Measurements from ENCODE around the gene RAPGEF3.

RAPGEF3 gene

DNA sequence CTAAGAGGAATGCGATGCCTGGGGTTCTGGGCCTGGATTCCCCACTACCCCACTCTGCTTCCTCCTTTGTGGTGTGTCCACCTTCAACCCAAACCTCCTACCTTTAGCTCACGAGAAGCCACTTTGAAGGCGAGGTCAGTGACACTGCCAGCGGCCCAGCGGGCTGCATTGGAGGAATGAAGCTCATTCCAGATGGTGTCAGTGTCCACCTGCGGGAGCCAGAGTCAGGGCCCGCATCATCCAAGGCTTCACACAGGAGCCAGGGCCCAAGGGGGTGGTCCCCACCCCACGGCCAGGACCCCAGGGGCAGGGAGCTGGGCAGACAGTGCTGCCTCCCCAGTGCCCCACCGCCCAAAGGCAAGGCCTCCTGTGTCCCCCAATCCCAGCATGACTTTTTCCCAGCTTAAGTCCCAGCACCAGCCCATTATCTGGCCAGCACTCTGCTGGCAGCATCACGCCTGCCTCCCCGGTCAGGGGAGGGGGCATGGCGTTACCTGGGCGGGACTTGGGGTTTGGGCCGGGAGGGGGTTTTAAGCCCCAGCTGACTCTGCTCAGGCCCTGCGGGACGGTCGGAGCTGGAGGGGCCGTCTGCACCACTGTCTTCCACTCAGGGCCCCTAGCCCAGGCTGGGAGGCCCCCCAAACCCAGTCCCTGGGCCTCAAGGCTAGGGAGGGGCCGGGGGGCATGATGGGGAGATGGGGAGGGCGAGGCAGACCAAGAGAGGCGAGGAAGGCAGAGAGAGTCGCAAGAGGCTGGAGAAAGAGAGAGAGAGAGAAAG, 31.2 kb upstream of the RAPGEF3 start:
- DNase-seq (ENCODE audit: low spot score) = no peak

DNA sequence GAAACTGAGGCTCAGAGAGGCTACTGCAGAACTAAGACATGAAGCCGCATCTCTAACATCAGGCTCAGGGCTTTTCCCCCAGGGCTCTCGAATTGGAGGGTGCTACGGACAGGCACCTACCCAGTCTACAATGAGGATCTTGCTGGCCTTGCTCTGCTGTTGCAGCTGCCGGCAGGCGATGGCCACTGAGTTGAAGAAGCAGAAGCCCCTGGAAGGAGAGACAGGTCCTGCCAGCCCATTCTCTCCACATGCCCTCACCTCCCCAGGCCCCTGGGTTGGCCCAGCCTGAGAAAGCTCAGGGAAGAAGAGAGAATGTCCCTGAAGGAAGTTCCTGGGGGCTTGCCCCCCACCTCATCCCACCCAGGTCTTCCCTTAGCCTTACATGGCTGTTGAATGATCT, 30.5 kb upstream of the RAPGEF3 start:
- no peak for DNase-seq (ENCODE audit: low spot score)

DNA sequence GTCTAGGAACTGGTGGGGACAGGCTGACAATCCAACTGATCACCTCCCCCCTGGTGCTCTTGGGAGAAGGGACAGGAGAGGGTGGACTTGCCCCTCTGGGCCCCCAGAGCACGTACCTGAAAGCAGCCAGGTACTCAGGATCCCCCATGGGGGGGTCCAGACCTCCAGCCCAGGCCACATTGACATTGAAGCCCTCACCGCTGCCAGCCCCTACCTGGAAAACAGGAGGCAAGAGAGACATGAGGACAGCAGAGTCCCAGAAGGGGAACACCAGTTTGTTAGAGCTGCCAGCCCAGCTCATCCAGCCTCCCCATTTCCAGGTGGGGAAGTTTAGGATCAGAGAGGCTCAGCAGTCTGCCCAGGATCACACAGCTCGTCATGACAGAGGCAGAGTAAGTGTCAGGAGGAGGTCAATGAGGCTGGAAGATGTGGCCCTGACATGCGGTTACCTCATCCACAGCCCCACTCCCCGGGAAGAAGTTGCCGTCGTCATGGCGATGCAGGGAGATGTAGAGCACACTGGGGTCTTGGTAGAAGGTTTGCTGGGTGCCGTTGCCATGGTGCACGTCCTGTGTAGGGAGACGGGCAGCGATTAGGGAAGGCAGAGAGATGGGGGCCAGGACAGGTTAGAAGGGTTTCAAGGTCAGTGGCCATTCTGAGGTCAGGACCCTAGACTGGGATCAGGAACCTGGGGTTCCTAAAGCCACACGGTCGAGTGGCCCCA, 29.1 kb upstream of the RAPGEF3 start:
- DNase-seq (ENCODE audit: low spot score) = no peak

DNA sequence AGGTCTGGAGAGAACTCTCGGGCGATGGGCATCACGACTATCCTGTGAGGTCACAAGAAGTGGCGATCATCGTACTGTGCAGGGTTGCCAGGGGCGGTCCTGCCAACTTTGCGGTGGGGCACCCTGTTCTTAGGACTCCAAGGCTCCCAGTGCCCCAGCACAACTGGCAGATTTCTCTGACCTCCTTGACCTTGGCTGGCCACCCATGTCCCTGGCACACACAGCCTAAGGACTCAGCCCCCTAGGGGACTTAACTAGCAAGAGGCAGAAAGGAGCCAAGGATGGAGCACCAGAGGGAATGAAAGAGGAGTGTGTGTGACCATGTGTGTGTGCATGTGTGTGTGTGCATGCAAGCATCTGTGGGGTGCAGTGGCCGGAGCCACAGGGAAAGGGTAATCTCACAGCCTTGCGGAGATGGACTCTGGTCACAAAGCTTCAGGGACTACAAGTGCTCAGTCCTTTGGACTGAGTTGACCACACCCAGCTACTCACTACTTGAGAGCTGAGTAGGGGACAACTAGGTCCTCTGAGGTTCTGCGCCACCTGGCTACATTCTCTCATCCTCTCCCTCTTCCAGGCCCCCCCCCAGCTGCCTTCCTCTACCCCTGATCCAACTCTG, 28.1 kb upstream of the RAPGEF3 start:
- no peak for DNase-seq (ENCODE audit: low spot score)

DNA sequence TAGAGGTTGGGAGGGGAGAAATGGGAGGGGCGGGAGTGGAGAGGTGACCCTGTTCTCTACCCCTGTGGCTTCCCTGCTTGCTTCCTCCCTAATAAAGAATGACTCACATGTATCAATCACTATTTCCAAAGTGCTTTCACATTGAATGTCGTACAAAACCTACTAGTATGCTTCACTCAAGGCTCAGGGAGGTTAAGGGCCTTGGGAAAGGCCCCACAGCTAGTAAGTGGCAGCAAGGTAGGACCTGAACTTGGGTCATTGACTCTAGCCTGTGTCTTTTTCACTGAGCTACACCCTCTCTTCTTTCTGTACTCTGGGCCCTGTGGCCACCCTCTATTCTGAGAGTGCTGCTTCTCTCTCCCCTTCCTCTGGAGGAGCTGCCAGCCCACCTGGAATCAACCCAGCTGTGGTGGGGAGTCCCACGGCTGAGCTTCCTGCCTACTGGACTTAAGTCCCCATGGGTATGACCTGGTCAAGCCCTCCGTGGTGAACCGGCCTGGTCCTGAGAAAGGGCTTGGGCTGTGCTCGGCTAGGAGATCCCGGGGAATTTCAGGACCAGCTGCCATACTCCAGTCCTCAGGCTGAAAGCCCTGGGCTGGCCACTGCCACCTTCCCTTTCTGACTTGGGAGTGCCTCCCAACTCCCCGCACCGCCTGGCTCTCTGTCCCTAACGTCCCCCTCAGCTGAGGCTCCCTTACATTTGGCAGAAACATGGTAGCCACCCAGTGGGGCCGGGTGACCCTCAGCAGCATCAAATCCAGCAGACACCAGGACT, 27.4 kb upstream of the RAPGEF3 start:
- no peak for DNase-seq (ENCODE audit: low spot score)

DNA sequence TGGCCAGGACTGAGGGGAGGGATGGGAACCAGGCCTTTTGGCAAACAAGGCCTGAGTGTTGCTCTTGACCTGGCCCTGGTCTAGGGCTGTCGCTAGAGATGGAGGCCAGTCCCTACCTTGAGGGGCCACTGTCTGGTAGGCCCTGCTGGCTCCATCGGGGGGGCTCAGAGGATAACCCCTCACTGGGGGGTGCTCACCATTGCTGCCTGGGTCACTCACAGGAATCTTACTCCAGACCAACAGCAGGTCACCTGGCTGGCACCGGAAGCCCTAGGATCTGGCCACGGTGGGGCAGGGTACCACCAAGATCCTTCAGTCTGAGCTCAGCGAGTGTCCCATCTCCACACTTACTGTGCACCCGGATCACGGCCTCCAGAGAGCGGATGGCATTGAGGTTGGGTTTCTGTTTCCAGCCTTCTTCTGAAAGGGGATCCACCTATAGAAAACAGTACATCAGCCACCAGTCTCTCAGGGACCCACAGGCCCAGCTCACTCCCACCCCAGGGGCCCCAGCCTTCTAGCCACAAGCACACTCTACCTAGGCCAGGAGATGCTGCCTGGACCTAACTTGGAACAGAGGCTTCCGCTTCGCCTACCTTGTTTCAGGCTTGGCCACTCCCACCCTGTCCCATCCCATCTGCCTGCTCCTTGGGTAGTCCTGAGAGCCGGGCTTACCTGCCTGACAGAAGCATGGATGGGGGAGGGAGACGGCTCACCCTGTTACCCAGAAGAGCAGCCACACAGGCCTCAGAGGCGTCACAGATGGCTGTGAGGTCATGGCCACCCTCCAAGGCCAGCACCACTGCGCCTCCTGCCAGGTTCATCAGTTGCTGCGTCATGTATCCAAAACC, 26.6 kb upstream of the RAPGEF3 start:
- no peak for DNase-seq (ENCODE audit: low spot score)

DNA sequence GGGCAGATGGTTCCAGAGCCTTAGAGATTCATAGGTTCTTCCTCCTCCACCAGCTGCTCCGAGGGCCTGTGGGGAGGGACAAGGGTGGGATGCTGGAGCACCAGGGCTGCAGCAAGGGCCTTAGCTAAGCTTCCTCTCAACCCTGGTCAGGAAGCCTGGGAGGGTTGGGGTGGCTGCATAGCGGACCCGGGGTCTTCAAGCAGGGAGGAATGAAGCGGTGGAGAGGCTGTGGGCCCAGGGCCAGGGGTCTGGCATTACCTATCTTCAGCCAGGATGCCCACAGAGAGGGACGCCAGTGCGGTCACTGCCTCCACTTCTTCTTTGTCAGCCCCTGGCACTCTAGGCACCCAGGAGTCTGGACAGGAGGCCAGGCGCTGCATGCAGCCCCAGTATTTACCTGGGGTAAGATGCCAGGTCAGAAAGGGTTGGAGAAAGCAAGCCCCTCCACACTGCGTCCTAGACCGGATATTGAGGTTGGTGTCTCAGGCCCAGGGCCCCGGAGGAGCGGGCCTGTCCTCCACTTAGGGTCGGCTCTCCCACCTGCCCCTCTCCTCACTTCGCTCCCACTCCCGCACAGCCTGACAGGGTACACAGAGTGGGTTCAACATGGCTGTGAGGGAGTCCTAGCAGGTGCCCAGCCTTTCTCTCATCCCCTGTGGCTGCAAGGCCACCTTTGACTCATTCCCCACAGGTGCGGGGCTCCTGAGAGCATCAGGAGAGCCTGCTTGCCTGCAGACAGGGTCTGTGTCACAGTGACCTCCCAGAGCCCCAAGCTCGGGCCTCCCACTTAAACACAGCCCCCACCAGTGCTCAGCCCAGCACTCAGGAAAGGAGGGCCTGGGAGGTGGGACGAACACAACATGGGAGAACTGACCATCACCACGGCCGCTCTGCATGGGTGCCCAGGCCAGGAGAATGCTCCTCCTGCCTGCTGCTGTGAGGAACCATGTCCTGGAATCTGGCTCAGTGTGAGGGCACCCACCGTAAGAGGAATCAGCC, 25.4 kb upstream of the RAPGEF3 start:
- no peak for DNase-seq (ENCODE audit: low spot score)

DNA sequence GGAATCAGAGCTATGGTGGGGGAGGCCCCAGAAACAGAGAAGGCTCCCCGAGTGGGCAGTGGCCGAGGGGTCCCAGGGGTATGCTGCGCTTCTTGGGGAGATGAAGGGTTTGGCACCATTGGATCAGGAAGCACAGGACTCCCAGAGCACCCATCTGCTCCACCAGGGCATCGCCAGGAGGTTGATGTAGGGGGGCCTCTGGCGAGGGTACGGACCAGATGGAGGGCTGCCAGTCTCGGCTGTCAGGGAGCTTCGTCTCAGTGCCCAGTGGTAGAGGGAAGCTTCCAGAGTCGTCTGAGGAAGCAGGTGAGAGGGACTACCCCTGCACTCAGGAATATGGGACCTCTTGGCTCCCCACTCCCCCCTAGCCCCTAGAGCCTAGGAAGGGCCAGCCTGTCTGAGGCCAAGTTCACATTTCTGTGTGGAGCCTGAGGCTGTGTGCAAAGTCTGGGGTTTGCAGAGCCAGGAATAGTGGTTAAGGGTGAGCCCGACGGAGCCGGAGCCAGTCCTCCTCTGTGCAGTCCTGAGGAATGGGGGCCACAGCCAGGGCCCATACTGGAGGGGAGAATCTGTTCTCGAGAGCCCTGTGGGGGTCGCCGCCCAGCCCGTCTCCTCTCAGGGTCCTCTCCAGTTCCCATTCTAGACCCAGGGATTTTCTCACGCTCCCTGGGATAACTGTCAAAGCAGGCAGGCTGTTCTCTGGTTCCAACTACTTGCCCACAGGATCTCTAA, 24.5 kb upstream of the RAPGEF3 start:
- no peak for DNase-seq (ENCODE audit: low spot score)

DNA sequence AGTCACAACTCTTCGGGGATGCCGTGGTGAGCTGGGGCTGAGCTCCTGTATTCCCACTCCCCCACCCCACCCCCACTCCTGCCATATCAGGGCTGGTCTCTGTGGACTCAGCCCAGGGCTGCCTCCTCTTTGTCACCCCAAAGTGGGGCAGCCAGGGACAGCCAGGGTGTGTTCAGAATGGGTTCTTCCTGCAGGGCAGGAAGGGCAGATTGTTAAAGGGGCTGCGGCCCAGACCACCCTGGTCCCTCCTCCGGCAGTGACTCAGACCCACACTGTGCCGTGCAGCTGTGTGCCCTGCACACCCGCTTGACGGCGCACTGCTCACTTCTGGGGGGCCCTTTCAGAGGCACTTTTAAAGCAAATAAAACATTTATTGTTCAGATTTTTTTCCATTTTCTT, 23.7 kb upstream of the RAPGEF3 start:
- no peak for DNase-seq (ENCODE audit: low spot score)

DNA sequence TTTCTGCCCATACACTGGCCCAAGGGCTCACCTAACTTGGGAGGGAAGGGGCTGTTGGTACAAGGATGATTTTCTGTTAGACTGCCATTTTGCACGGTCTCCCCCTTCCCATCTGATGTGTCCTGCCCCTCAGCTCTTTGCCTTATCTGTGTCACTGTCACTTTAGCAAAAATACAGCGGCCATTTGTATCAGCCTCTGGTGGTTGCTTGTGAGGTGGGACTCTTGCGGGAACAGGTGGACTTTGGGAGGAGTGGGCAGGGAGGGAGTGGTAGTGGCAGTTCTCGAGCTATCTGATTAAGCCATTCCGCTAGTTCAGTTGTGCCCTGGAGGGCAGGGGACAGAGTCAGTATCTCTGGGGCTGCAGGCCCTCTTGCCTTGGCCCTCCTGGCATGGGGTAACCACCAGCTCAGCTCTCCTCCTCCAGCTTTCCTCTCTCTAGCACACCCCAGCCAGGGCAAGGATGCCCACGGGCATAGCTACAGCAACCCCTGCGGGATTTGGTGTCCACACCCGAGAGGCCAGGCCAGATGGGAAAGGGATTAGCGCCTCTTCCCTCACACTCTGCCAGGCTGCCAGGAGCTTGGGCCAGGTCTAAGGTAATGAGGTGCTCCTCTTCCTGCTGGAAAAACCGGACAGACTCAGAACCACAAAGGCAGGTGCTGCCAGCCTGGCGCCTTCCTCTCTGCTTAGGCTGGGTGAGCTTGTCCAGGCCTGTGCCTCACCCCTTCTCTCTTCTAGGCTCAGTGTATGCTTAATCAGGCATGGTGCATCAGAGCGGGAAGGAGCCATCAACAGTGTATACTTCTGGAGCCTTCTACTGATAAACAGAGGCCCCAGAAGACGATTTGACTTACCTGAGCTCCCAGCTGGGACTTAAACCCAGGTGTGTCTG, 23.0 kb upstream of the RAPGEF3 start:
- no peak for DNase-seq (ENCODE audit: low spot score)

DNA sequence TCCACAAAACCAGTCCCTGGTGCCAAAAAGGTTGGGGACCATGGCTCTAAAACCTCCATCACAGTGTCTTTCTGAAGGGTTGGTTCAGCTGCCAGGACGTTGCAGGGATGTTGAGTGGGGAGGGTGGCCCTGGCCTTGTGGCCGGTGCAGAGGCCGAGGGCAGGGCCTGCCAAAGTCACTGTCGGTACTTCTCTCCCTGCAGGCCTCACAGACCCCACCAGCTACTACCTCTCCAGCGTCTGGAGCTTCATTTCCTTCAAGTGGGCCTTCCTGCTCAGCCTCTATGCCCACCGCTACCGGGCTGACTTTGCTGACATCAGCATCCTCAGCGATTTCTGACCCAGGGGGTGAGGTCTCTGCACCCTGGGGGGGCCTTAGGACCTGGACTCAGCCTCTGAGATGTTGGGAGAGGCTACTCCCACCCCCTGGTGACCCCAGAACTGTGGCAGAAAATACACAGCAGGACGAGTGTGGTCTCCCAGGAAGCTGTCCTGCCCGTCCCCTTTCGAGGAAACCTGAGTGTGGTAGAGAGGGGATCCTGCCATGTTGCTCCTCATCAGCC, 21.3 kb upstream of the RAPGEF3 start:
- no peak for DNase-seq (ENCODE audit: low spot score)

DNA sequence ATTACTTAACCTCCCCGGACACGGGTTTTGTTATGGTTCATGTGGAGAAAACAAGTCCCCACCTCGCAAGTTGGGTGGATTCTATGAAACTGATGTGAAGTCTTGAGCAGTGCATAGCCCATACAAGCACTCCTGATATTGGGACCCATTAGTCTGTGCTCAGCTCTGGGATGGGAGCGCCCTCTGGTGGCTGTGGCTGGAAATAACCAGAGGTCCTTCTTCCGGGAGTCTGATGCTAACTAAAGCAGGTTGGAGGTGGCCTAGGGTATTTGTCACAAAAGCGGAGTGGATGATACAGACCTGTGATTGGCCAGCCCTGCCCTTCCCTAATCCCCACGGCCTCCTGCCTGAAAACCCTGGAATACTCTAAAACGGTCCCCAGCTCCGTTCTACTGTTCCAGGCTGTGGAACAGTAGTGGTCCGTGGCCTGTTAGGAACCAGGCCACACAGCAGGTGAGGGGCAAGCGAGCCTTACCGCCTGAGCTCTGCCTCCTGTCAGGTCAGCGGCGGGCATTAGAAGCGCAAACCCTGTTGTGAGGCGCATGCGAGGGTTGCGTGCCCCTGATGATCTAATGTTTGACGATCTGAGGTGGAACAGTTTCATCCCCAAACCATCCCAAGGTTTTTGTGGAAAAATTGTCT, 20.7 kb upstream of the RAPGEF3 start:
- DNase-seq (ENCODE audit: low spot score) = peak; percentile 84

DNA sequence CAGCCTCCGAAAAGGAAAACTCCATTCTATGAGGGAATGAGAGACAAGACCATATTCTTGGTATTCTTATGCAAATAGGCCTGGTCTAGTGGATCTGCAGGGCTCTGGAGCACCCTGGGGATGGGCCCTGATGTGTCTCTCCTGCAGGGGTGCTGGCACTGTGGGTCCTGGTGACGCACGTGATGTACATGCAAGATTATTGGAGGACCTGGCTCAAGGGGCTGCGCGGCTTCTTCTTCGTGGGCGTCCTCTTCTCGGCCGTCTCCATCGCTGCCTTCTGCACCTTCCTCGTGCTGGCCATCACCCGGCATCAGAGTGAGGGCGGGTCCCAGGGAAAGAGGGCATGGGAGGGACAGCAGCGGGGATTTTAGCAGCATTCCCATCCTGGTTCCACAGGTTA, 20.2 kb upstream of the RAPGEF3 start:
- DNase-seq (ENCODE audit: low spot score) = no peak

DNA sequence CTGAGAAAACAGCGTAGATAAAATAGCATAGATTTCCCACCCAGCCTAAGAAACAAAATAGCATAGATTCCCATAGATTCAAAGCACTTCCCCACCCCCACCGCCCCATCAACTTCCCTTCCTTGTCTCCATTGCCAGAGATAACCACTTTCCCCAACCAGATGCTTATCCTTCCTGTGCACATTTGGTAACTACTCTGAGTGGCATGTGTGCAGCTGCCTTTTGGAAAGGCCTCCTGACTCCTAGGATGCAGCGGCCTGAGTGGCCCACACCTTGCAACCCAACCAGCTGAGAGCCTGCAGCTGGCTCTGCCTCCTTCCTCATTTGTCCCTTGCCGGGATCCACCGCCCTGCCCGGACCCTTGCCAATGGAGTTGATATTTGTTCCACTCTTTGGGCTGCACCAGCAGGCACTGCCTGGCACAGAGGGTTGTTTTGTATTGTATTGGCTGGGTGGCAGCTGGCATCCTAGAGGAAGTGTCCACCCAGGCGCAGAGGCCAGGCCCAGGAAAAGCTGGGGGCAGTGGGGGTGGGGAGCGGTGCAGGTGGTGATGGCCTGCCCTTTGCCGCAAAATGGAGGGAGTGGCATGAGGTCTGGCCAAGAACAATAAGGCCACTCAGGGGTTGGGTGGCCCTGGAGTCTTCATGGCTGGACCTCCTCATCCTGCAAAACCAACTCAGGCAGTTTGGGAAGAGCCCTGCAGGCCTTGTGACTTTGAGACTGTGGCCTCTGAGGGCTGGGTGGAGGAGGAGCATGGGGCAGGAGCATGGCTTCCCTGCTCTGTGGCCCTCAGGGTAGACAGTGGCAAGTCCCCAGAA, 19.3 kb upstream of the RAPGEF3 start:
- no peak for DNase-seq (ENCODE audit: low spot score)

DNA sequence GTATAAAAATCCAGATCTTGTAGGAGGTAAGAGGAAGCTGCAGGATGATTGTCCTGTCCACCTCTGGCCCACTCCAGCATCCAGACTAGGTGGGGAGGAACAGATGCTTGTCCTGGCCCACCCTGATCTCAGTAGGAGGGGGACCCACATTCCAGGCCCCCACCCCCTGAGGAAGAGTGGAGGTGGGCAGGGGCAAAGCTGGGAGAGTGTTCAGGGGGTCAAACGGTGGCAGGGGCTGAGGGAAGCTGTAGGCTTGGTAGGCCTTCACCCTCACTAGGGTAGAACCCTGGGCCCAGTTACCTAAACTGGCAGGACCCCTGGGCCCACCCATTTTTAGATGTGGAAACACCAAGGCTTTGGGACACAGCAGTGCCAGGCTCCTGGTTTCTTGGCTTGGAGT, 18.5 kb upstream of the RAPGEF3 start:
- no peak for DNase-seq (ENCODE audit: low spot score)

DNA sequence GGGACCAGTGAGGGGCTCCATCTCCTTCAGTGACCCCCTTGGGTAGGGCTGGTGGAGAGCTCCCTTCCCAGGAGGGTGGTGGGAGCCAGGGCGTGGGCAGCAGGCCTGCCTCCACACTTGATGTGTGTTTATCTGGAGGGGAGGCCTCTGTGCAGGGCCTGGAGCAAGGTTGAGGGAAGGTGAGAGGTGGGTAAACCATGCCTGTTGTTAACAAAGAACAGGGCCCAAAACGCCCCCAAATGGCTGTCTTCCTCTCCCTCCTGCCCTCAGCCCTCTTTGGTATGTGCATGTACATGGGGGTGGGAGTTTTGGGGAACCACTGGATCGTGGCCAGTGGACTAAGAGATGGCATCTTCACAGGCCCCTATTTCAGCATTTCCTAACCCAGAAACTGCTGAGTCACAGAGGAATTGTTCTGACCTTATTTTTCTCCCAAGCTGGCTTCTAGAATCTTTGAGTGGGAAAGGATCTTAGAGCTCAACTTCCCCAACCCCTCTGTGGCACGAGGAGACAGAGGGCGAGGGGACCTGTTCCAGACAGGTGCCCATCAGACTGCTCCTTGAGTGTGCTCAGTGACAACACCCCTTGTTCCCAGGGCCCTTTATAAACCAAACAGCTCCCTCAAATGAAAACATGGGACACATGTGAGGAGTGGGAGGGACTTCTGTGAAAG, 17.9 kb upstream of the RAPGEF3 start:
- DNase-seq (ENCODE audit: low spot score) = no peak

All from LoVo (cell line).